ENCODE measurements around the gene FOXP1.

FOXP1 gene

GRCh38 chr3:71076361-71077002 lies 507.0 kb downstream of the FOXP1 start:
- no peak overlapping the region for H3K4me3 ChIP-seq (ENCODE audit: low read length)

GRCh38 chr3:71075494-71075893 lies 508.0 kb downstream of the FOXP1 start:
- DNase-seq (ENCODE audit: low read depth): no peak
- Histone ChIP-seq H3K36me3 (ENCODE audit: control insufficient read depth, insufficient read depth, low read length, severe bottlenecking) (no peaks in the 10 kb centered on the region), H3K4me1 (ENCODE audit: control insufficient read depth, insufficient read depth, low read length) (peaks cover 17% of the 10 kb centered on the region), H3K27me3 (replicated peaks; ENCODE audit: control insufficient read depth, insufficient read depth, low read length) (no peaks in the 10 kb centered on the region), H3K9me3 (ENCODE audit: control insufficient read depth, low read length) (no peaks in the 10 kb centered on the region), H3K9ac (ENCODE audit: low read length) (no peak overlapping the region), H3K4me3 (ENCODE audit: low read length) (no peak overlapping the region)

More at GRCh38 chr3:71076361-71077002, 507.0 kb downstream of the FOXP1 start:
- Histone ChIP-seq H3K9ac (ENCODE audit: low read length) (no peak overlapping the region), H3K27me3 (replicated peaks; ENCODE audit: control insufficient read depth, insufficient read depth, low read length) (no peaks in the 10 kb centered on the region), H3K36me3 (ENCODE audit: control insufficient read depth, insufficient read depth, low read length, severe bottlenecking) (no peaks in the 10 kb centered on the region), H3K4me1 (ENCODE audit: control insufficient read depth, insufficient read depth, low read length) (peaks cover 16% of the 10 kb centered on the region), H3K9me3 (ENCODE audit: control insufficient read depth, low read length) (no peaks in the 10 kb centered on the region)
- peak; percentile 51 for DNase-seq (ENCODE audit: low read depth)

GRCh38 chr3:71074423-71074822 lies 509.1 kb downstream of the FOXP1 start:
- H3K4me1 ChIP-seq (ENCODE audit: control insufficient read depth, insufficient read depth, low read length): peaks cover 27% of the 10 kb centered on the region
- H3K27me3 ChIP-seq (replicated peaks; ENCODE audit: control insufficient read depth, insufficient read depth, low read length): no peaks in the 10 kb centered on the region
- no peaks in the 10 kb centered on the region for H3K9me3 ChIP-seq (ENCODE audit: control insufficient read depth, low read length)
- H3K9ac ChIP-seq (ENCODE audit: low read length): no peak overlapping the region
- no peak for DNase-seq (ENCODE audit: low read depth)
- no peaks in the 10 kb centered on the region for H3K36me3 ChIP-seq (ENCODE audit: control insufficient read depth, insufficient read depth, low read length, severe bottlenecking)
- H3K4me3 ChIP-seq (ENCODE audit: low read length): no peak overlapping the region

- no peak overlapping the region for H3K4me3 ChIP-seq (ENCODE audit: low read length)
- no peak overlapping the region for H3K9ac ChIP-seq (ENCODE audit: low read length)
- no peaks in the 10 kb centered on the region for H3K27me3 ChIP-seq (replicated peaks; ENCODE audit: control insufficient read depth, insufficient read depth, low read length)
- H3K4me1 ChIP-seq (ENCODE audit: control insufficient read depth, insufficient read depth, low read length): peaks cover 27% of the 10 kb centered on the region
- DNase-seq (ENCODE audit: low read depth): no peak
- no peaks in the 10 kb centered on the region for H3K36me3 ChIP-seq (ENCODE audit: control insufficient read depth, insufficient read depth, low read length, severe bottlenecking)
- H3K9me3 ChIP-seq (ENCODE audit: control insufficient read depth, low read length): no peaks in the 10 kb centered on the region
Observed at GRCh38 chr3:71072986-71073385, 510.5 kb downstream of the FOXP1 start.

GRCh38 chr3:71072287-71072686 lies 511.2 kb downstream of the FOXP1 start:
- Histone ChIP-seq H3K4me3 (ENCODE audit: low read length) (no peak overlapping the region), H3K27me3 (replicated peaks; ENCODE audit: control insufficient read depth, insufficient read depth, low read length) (no peaks in the 10 kb centered on the region), H3K36me3 (ENCODE audit: control insufficient read depth, insufficient read depth, low read length, severe bottlenecking) (no peaks in the 10 kb centered on the region), H3K9me3 (ENCODE audit: control insufficient read depth, low read length) (no peaks in the 10 kb centered on the region), H3K9ac (ENCODE audit: low read length) (no peak overlapping the region), H3K4me1 (ENCODE audit: control insufficient read depth, insufficient read depth, low read length) (peaks cover 28% of the 10 kb centered on the region)
- DNase-seq (ENCODE audit: low read depth): no peak

- H3K4me1 ChIP-seq (ENCODE audit: control insufficient read depth, insufficient read depth, low read length): peaks cover 38% of the 10 kb centered on the region
- H3K9me3 ChIP-seq (ENCODE audit: control insufficient read depth, low read length): no peaks in the 10 kb centered on the region
- no peak for DNase-seq (ENCODE audit: low read depth)
- no peaks in the 10 kb centered on the region for H3K36me3 ChIP-seq (ENCODE audit: control insufficient read depth, insufficient read depth, low read length, severe bottlenecking)
- H3K27me3 ChIP-seq (replicated peaks; ENCODE audit: control insufficient read depth, insufficient read depth, low read length): no peaks in the 10 kb centered on the region
- H3K9ac ChIP-seq (ENCODE audit: low read length): peak overlapping the region; percentile 37
- no peak overlapping the region for H3K4me3 ChIP-seq (ENCODE audit: low read length)
Observed at GRCh38 chr3:71070497-71071463, 512.7 kb downstream of the FOXP1 start.

- H3K27me3 ChIP-seq (replicated peaks; ENCODE audit: control insufficient read depth, insufficient read depth, low read length): no peaks in the 10 kb centered on the region
- no peaks in the 10 kb centered on the region for H3K9me3 ChIP-seq (ENCODE audit: control insufficient read depth, low read length)
- peak overlapping the region; percentile 37 for H3K9ac ChIP-seq (ENCODE audit: low read length)
- no peaks in the 10 kb centered on the region for H3K36me3 ChIP-seq (ENCODE audit: control insufficient read depth, insufficient read depth, low read length, severe bottlenecking)
- peak; percentile 78 for DNase-seq (ENCODE audit: low read depth)
- peaks cover 41% of the 10 kb centered on the region for H3K4me1 ChIP-seq (ENCODE audit: control insufficient read depth, insufficient read depth, low read length)
- H3K4me3 ChIP-seq (ENCODE audit: low read length): no peak overlapping the region
Observed at GRCh38 chr3:71069797-71070196, 513.7 kb downstream of the FOXP1 start.

- no peak overlapping the region for H3K9ac ChIP-seq (ENCODE audit: low read length)
- no peaks in the 10 kb centered on the region for H3K9me3 ChIP-seq (ENCODE audit: control insufficient read depth, low read length)
- peaks cover 41% of the 10 kb centered on the region for H3K4me1 ChIP-seq (ENCODE audit: control insufficient read depth, insufficient read depth, low read length)
- no peaks in the 10 kb centered on the region for H3K36me3 ChIP-seq (ENCODE audit: control insufficient read depth, insufficient read depth, low read length, severe bottlenecking)
- DNase-seq (ENCODE audit: low read depth): no peak
- H3K27me3 ChIP-seq (replicated peaks; ENCODE audit: control insufficient read depth, insufficient read depth, low read length): no peaks in the 10 kb centered on the region
- no peak overlapping the region for H3K4me3 ChIP-seq (ENCODE audit: low read length)
Observed at GRCh38 chr3:71067977-71068654, 515.4 kb downstream of the FOXP1 start.

- no peaks in the 10 kb centered on the region for H3K9me3 ChIP-seq (ENCODE audit: control insufficient read depth, low read length)
- DNase-seq (ENCODE audit: low read depth): peak; percentile 84
- peaks cover 39% of the 10 kb centered on the region for H3K4me1 ChIP-seq (ENCODE audit: control insufficient read depth, insufficient read depth, low read length)
- H3K4me3 ChIP-seq (ENCODE audit: low read length): peak overlapping the region; percentile 18
- no peaks in the 10 kb centered on the region for H3K36me3 ChIP-seq (ENCODE audit: control insufficient read depth, insufficient read depth, low read length, severe bottlenecking)
- H3K9ac ChIP-seq (ENCODE audit: low read length): no peak overlapping the region
- H3K27me3 ChIP-seq (replicated peaks; ENCODE audit: control insufficient read depth, insufficient read depth, low read length): no peaks in the 10 kb centered on the region
Observed at GRCh38 chr3:71066849-71067261, 516.7 kb downstream of the FOXP1 start.

- peaks cover 44% of the 10 kb centered on the region for H3K4me1 ChIP-seq (ENCODE audit: control insufficient read depth, insufficient read depth, low read length)
- no peak for DNase-seq (ENCODE audit: low read depth)
- H3K9me3 ChIP-seq (ENCODE audit: control insufficient read depth, low read length): no peaks in the 10 kb centered on the region
- H3K27me3 ChIP-seq (replicated peaks; ENCODE audit: control insufficient read depth, insufficient read depth, low read length): no peaks in the 10 kb centered on the region
- H3K36me3 ChIP-seq (ENCODE audit: control insufficient read depth, insufficient read depth, low read length, severe bottlenecking): no peaks in the 10 kb centered on the region
- peak overlapping the region; percentile 18 for H3K4me3 ChIP-seq (ENCODE audit: low read length)
- H3K9ac ChIP-seq (ENCODE audit: low read length): no peak overlapping the region
Observed at GRCh38 chr3:71066356-71066755, 517.2 kb downstream of the FOXP1 start.

- Histone ChIP-seq H3K4me3 (ENCODE audit: low read length) (peak overlapping the region; percentile 84), H3K36me3 (ENCODE audit: control insufficient read depth, insufficient read depth, low read length, severe bottlenecking) (no peaks in the 10 kb centered on the region), H3K9me3 (ENCODE audit: control insufficient read depth, low read length) (no peaks in the 10 kb centered on the region), H3K27me3 (replicated peaks; ENCODE audit: control insufficient read depth, insufficient read depth, low read length) (no peaks in the 10 kb centered on the region), H3K4me1 (ENCODE audit: control insufficient read depth, insufficient read depth, low read length) (peaks cover 49% of the 10 kb centered on the region), H3K9ac (ENCODE audit: low read length) (peak overlapping the region; percentile 85)
- no peak for DNase-seq (ENCODE audit: low read depth)
Observed at GRCh38 chr3:71065764-71066013, 517.8 kb downstream of the FOXP1 start.
